HUDEP-2 (cell line): Measurements from ENCODE around the gene GNB2.
"Not testable (repeated sequence)": the region's sequence is repeated elsewhere in the genome, so short reads cannot be mapped to it uniquely, and the experiment has no call there.

Source experiments
- DNase-seq, 76 experiments: peaks; one replicate each; lab custom pipeline; 2025; ENCODE audit not compliant: unreplicated experiment in 76 of 76; lab: John Stamatoyannopoulos, UW

Gene GNB2

DNA sequence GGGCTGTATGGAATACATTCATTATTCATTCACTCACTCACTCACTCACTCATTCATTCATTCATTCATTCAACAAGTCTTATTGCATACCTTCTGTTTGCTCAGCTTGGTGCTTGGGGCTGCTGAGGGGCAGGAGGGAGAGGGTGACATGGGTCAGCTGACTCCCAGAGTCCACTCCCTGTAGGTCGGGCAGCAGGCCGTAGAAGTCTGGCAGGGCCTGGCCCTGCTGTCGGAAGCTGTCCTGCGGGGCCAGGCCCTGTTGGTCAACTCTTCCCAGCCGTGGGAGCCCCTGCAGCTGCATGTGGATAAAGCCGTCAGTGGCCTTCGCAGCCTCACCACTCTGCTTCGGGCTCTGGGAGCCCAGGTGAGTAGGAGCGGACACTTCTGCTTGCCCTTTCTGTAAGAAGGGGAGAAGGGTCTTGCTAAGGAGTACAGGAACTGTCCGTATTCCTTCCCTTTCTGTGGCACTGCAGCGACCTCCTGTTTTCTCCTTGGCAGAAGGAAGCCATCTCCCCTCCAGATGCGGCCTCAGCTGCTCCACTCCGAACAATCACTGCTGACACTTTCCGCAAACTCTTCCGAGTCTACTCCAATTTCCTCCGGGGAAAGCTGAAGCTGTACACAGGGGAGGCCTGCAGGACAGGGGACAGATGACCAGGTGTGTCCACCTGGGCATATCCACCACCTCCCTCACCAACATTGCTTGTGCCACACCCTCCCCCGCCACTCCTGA lies 49.1 kb downstream of the GNB2 start:
- no peak for DNase-seq

DNA sequence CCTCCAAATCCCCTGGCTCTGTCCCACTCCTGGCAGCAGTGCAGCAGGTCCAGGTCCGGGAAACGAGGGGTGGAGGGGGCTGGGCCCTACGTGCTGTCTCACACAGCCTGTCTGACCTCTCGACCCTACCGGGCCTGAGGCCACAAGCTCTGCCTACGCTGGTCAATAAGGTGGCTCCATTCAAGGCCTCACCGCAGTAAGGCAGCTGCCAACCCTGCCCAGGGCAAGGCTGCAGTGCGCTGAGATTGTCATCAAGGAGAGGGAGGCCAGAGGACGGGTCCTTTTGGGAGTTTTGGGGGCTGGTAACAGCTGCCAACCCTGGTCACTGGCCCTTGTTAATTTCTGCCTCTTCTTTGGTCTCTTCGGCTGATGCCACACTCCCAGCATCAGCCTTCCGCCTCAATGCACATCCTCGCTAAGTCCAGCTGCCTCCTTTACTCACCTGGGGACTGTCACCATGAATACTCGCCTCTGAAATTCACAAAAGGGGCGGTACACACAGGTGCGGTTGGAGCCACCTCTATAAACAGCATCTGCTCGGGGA lies 50.3 kb downstream of the GNB2 start:
- no peak for DNase-seq

DNA sequence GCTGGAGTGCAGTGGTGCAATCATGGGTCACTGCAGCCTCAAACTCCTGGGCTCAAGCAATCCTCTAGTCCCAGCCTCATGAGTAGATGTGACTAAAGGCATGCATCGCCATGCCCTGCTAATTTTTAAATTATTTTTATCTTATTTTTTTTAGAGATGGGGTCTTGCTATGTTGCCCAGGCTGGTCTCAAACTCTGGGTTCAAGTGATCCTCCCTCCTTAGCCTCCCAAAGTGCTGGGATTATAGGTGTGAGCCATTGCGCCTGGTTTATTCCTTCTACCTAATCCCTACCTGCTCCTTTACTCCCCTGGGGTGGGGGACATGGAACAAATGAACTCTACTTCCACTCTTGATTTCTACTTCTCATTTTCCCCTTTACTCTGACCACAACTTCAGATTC lies 50.8 kb downstream of the GNB2 start:
- not testable (repeated sequence) for DNase-seq

DNA sequence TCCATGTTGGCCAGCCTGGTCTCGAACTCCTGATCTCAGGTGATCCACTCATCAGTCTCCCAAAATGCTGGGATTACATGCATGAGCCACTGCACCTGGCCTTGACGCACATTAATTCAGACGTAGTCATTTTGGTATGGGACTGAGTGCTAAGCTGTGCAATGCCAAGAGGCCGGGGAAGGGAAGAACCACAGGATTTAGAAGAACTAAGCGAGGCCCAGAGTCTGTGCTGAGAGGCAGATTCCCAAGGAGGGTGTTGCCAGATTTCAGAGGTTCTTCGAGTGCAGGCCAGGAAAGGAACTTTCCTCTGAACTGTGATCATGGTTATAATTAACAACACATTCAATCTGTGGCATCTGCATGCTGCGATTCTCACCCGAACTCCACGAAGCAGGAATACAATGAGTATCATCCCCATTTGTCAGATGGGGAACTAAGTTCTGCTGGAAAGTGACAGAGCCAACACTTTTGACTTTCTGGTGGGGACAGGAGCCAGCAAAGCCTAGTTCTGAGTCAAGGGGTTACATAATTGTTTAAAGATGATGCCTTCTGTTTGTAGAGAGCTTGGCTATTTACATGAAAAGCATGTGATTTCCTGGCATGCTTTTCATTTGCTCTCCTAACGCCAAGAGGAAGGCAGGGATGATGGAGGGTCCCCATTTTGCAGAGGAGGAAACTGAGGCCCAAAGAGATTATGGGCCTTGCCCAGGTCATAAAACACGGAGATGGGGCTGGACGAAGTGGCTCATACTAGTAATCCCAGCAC lies 53.6 kb downstream of the GNB2 start:
- DNase-seq = no peak

DNA sequence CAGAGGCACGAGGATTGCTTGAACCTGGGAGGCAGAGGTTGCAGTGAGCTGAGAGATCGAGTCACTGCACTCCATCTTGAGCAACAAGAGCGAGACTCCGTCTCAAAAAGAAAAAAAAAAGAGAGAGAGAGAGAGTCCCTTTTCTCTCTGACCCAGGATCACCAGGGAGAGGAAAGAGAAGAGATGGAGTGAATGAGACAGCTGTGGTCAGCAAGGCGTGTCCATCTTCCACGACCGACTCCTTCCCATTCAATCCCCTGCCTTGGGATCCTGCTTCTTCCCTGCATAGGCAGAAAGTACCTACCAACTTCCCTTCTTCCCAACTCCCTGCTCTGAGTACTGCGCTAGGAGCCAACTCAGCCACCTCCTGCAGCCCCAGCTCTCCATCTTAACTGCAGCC lies 54.7 kb downstream of the GNB2 start:
- no peak for DNase-seq
